HG03039 (cell line): Measurements from ENCODE around the gene SLC9A5.

Source experiments
- ATAC-seq: cut with Tn5 transposase; IDR thresholded peaks from one replicate; pipeline ENCODE4 v1.9.1; 2021; ENCODE audit warnings: mild to moderate bottlenecking, moderate library complexity; ENCODE audit not compliant: unreplicated experiment

The SLC9A5 gene

GRCh38 chr16:67280090-67281015 is 31.6 kb downstream of the SLC9A5 start:
- ATAC-seq, result no peak

GRCh38 chr16:67281536-67282446 is 33.0 kb downstream of the SLC9A5 start:
- ATAC-seq, result no peak

- ATAC-seq, result no peak
Measured at GRCh38 chr16:67282447-67282805, 33.6 kb downstream of the SLC9A5 start.

- ATAC-seq, result no peak
Measured at GRCh38 chr16:67283039-67283825, 34.5 kb downstream of the SLC9A5 start.

- no peak for ATAC-seq
Measured at GRCh38 chr16:67283826-67284555, 35.2 kb downstream of the SLC9A5 start.

GRCh38 chr16:67284699-67285646 is 36.2 kb downstream of the SLC9A5 start:
- ATAC-seq, result no peak

- ATAC-seq, result no peak
Measured at GRCh38 chr16:67286441-67287235, 37.9 kb downstream of the SLC9A5 start.

- no peak for ATAC-seq
Measured at GRCh38 chr16:67287960-67288359, 39.2 kb downstream of the SLC9A5 start.

- no peak for ATAC-seq
Measured at GRCh38 chr16:67291461-67291860, 42.7 kb downstream of the SLC9A5 start.

- no peak for ATAC-seq
Measured at GRCh38 chr16:67294171-67294757, 45.5 kb downstream of the SLC9A5 start.

- ATAC-seq, result no peak
Measured at GRCh38 chr16:67294938-67295361, 46.2 kb downstream of the SLC9A5 start.

GRCh38 chr16:67296420-67296819 is 47.6 kb downstream of the SLC9A5 start:
- ATAC-seq, result no peak

GRCh38 chr16:67298277-67298676 is 49.5 kb downstream of the SLC9A5 start:
- ATAC-seq, result no peak

- ATAC-seq, result no peak
Measured at GRCh38 chr16:67299269-67299668, 50.5 kb downstream of the SLC9A5 start.

GRCh38 chr16:67301080-67301782 is 52.5 kb downstream of the SLC9A5 start:
- no peak for ATAC-seq

- ATAC-seq, result no peak
Measured at GRCh38 chr16:67302076-67302475, 53.3 kb downstream of the SLC9A5 start.

- no peak for ATAC-seq
Measured at GRCh38 chr16:67302970-67303369, 54.2 kb downstream of the SLC9A5 start.
